ENCODE data around the gene NANS. TPM values are rescaled to one million over a fixed set of nuclear protein-coding genes. Genes with fewer than 3 reads are reported as not detected.
"Not testable (repeated sequence)": the region's sequence is repeated elsewhere in the genome, so short reads cannot be mapped to it uniquely, and the experiment has no call there.

NANS gene
- total RNA-seq, 2 donors from 2014 or later: 160 to 318 TPM

- TF ChIP-seq POLR2A (IDR thresholded peaks at IDR 0.05) (no peak), POLR2AphosphoS5 (IDR thresholded peaks at IDR 0.05) (no peak)
- TF ChIP-seq, protein P1, sequence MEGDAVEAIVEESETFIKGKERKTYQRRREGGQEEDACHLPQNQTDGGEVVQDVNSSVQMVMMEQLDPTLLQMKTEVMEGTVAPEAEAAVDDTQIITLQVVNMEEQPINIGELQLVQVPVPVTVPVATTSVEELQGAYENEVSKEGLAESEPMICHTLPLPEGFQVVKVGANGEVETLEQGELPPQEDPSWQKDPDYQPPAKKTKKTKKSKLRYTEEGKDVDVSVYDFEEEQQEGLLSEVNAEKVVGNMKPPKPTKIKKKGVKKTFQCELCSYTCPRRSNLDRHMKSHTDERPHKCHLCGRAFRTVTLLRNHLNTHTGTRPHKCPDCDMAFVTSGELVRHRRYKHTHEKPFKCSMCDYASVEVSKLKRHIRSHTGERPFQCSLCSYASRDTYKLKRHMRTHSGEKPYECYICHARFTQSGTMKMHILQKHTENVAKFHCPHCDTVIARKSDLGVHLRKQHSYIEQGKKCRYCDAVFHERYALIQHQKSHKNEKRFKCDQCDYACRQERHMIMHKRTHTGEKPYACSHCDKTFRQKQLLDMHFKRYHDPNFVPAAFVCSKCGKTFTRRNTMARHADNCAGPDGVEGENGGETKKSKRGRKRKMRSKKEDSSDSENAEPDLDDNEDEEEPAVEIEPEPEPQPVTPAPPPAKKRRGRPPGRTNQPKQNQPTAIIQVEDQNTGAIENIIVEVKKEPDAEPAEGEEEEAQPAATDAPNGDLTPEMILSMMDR (IDR thresholded peaks at IDR 0.05): no peak
- intact Hi-C loops (cut with DNase I): loop anchor here (10.0 kb wide), 1 partner anchor 123 kb away; the partner anchor contains the start of gene CORO2A
- H3K27me3 ChIP-seq (replicated peaks; ENCODE audit: insufficient read depth): no peaks in the 10 kb centered on the region
- H3K27ac ChIP-seq: peak overlapping the region; percentile 86 to 97
- peaks cover 13% of the 10 kb centered on the region for H3K4me1 ChIP-seq (replicated peaks)
- H3K36me3 ChIP-seq: no peaks in the 10 kb centered on the region
- H3K4me3 ChIP-seq: no peak overlapping the region
- WGBS: 88% methylated on average over 9 of the region's 9 CpGs
- no peaks in the 10 kb centered on the region for H3K9me3 ChIP-seq
- DNase-seq (ENCODE audit: low spot score): no peak
Observed at GRCh38 chr9:98071737-98072136, 15.2 kb downstream of the NANS start.

DNA sequence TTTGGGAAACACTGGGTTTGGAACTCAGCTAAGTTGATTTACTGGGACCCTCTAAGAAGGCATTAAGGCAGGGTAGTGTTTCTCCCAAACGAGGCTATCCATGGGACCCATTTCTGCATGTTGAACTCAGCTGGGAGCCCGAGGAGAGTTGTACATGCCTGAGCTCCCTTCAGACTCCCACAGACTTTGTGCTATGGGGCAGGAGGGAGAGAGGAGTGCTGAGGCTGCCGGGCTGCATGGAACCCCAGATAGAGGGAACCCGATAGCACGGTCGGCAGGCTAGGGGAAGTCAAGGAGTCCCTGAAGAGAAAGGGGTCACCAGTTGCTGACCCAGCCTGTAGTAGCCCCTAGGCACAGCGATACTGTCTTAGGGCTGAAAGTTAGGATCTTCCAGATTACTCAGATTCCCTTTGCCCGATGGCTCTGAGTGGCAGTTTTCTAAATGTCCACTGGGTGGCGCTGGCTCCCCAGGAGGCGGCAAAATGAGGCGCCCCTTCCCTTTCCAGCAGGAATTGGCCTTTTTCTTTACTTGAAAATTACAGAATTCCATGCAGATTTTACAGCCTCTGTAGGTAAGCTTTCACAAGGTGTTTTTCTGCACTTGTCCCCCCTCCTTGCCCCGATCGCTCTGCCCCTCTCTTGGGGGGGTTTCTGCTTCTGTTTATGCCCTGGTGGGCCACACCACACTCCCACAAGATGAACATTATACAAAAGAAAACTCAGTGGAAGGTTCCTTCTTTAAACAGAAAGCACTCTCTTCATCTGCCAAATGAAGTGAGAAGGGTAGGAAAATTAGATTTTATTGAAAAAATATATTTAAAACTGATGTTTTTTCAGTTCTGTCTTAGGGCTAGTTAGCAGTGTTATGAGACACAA lies 17.8 kb downstream of the NANS start:
- Histone ChIP-seq H3K36me3 (peaks cover 0 to 8% of the 10 kb centered on the region in 2 donors), H3K27ac (peak overlapping the region; percentile 86 to 97), H3K27me3 (replicated peaks; ENCODE audit: insufficient read depth) (no peaks in the 10 kb centered on the region), H3K4me3 (no peak overlapping the region), H3K9me3 (no peaks in the 10 kb centered on the region), H3K4me1 (replicated peaks) (peaks cover 14% of the 10 kb centered on the region)
- peak; percentile 68 for DNase-seq (ENCODE audit: low spot score)
- intact Hi-C loops (cut with DNase I): loop anchor here (2.0 to 10.0 kb wide), 2 partner anchors 120 to 188 kb away; partner anchors contain the start of gene CORO2A
- TF ChIP-seq, protein P1 (IDR thresholded peaks at IDR 0.05): peak; percentile 93 to 97 (median 96)
- TF ChIP-seq POLR2AphosphoS5 (IDR thresholded peaks at IDR 0.05) (peak; percentile 48), POLR2A (IDR thresholded peaks at IDR 0.05) (no peak)
- WGBS: 21% methylated on average over 13 of the region's 13 CpGs

GRCh38 chr9:98075332-98075805 lies 18.8 kb downstream of the NANS start:
- peak overlapping the region; percentile 86 to 97 for H3K27ac ChIP-seq
- H3K27me3 ChIP-seq (replicated peaks; ENCODE audit: insufficient read depth): no peaks in the 10 kb centered on the region
- TF ChIP-seq POLR2A (IDR thresholded peaks at IDR 0.05) (no peak), POLR2AphosphoS5 (IDR thresholded peaks at IDR 0.05) (no peak)
- TF ChIP-seq, protein P1 (IDR thresholded peaks at IDR 0.05): no peak
- H3K4me3 ChIP-seq: no peak overlapping the region
- peaks cover 0 to 8% of the 10 kb centered on the region in 2 donors for H3K36me3 ChIP-seq
- intact Hi-C loops (cut with DNase I): loop anchor here (2.0 to 10.0 kb wide), 2 partner anchors 119 to 187 kb away; partner anchors contain the start of gene CORO2A
- no peaks in the 10 kb centered on the region for H3K9me3 ChIP-seq
- 35% methylated on average over 6 of the region's 6 CpGs for WGBS
- DNase-seq (ENCODE audit: low spot score): no peak
- peaks cover 21% of the 10 kb centered on the region for H3K4me1 ChIP-seq (replicated peaks)

GRCh38 chr9:98076514-98076890 lies 20.0 kb downstream of the NANS start:
- DNase-seq (ENCODE audit: low spot score); H3K4me3 ChIP-seq; H3K36me3 ChIP-seq; H3K9me3 ChIP-seq; H3K27me3 ChIP-seq (replicated peaks; ENCODE audit: insufficient read depth): not testable (repeated sequence)
- 82% methylated on average over 8 of the region's 8 CpGs for WGBS
- H3K4me1 ChIP-seq (replicated peaks): peaks cover 27% of the 10 kb centered on the region
- intact Hi-C loops (cut with DNase I): loop anchor here (10.0 kb wide), 1 partner anchor 118 kb away; the partner anchor contains the start of gene CORO2A
- H3K27ac ChIP-seq: peak overlapping the region; percentile 86 to 97

GRCh38 chr9:98078895-98079294 lies 22.4 kb downstream of the NANS start:
- intact Hi-C loops (cut with DNase I): loop anchor here (10.0 kb wide), 1 partner anchor 116 kb away; the partner anchor contains the start of gene CORO2A

More at GRCh38 chr9:98078895-98079294, 22.4 kb downstream of the NANS start:
- TF ChIP-seq, protein P1 (IDR thresholded peaks at IDR 0.05): no peak
- TF ChIP-seq POLR2AphosphoS5 (IDR thresholded peaks at IDR 0.05) (no peak), POLR2A (IDR thresholded peaks at IDR 0.05) (no peak)
- no peaks in the 10 kb centered on the region for H3K9me3 ChIP-seq
- H3K27ac ChIP-seq: peak overlapping the region in 1 of 2 donors; percentile 97
- peaks cover 23% of the 10 kb centered on the region for H3K4me1 ChIP-seq (replicated peaks)
- 85% methylated on average over 5 of the region's 5 CpGs for WGBS
- no peak for DNase-seq (ENCODE audit: low spot score)
- H3K27me3 ChIP-seq (replicated peaks; ENCODE audit: insufficient read depth): no peaks in the 10 kb centered on the region
- peaks cover 4 to 8% of the 10 kb centered on the region in 2 donors for H3K36me3 ChIP-seq
- no peak overlapping the region for H3K4me3 ChIP-seq
